Trophoblast cell (in vitro differentiated cells and primary cell): Measurements from ENCODE around the gene ELK3.

ENCODE experiments used
- DNase-seq, 2 donors: peaks; one replicate each; pipeline ENCODE4 v3.0.0-alpha.2; 2016
- H2AFZ ChIP-seq: 2 replicates; pipeline ENCODE4 v1.6.1; 2013; ENCODE audit warnings: low read length, moderate library complexity, mild to moderate bottlenecking; ENCODE audit not compliant: insufficient read depth, poor library complexity
- H2AK5ac ChIP-seq: 2 replicates; pipeline ENCODE4 v1.6.1; 2013; ENCODE audit warnings: mild to moderate bottlenecking, low read length
- H2BK120ac ChIP-seq: 2 replicates; pipeline ENCODE4 v1.6.1; 2013; ENCODE audit warnings: low read length, mild to moderate bottlenecking, moderate library complexity; ENCODE audit not compliant: insufficient read depth, poor library complexity
- H2BK12ac ChIP-seq: 2 replicates; pipeline ENCODE4 v1.6.1; 2013; ENCODE audit warnings: mild to moderate bottlenecking, low read length, moderate library complexity
- H2BK5ac ChIP-seq: 2 replicates; pipeline ENCODE4 v1.6.1; 2013; ENCODE audit warnings: low read length, low read depth, moderate library complexity, mild to moderate bottlenecking; ENCODE audit not compliant: poor library complexity
- H3K14ac ChIP-seq: 2 replicates; pipeline ENCODE4 v1.6.1; 2013; ENCODE audit warnings: mild to moderate bottlenecking, low read length
- H3K18ac ChIP-seq: 2 replicates; pipeline ENCODE4 v1.6.1; 2013; ENCODE audit warnings: mild to moderate bottlenecking, low read length
- H3K23ac ChIP-seq: 2 replicates; pipeline ENCODE4 v1.6.1; 2013; ENCODE audit warnings: low read length
- H3K27ac ChIP-seq: 2 replicates; pipeline ENCODE4 v1.5.1; 2013; ENCODE audit warnings: low read depth, mild to moderate bottlenecking, inconsistent platforms, low read length, moderate library complexity
- H3K27me3 ChIP-seq: 2 replicates; pipeline ENCODE4 v1.6.1; 2013; ENCODE audit warnings: inconsistent platforms, mild to moderate bottlenecking, low read length, moderate library complexity; ENCODE audit not compliant: insufficient read depth
- H3K36me3 ChIP-seq, 2 experiments: 1 replicate in 1 of 2; 2 replicates in 1 of 2; pipeline ENCODE4 v1.6.1; 2013; ENCODE audit warnings: low read length in 2 of 2, mild to moderate bottlenecking in 2 of 2, moderate library complexity in 1 of 2; ENCODE audit not compliant: insufficient read depth in 2 of 2, control insufficient read depth in 1 of 2
- H3K4ac ChIP-seq: 2 replicates; pipeline ENCODE4 v1.6.1; 2013; ENCODE audit warnings: low read depth, mild to moderate bottlenecking, low read length, moderate library complexity
- H3K4me1 ChIP-seq, 2 experiments: 1 replicate in 1 of 2; 2 replicates in 1 of 2; pipeline ENCODE4 v1.6.1; 2013; ENCODE audit warnings: low read length in 2 of 2, mild to moderate bottlenecking in 2 of 2, moderate library complexity in 1 of 2; ENCODE audit not compliant: insufficient read depth in 2 of 2, control insufficient read depth in 1 of 2
- H3K4me2 ChIP-seq: 2 replicates; pipeline ENCODE4 v1.6.1; 2013; ENCODE audit warnings: inconsistent platforms, mild to moderate bottlenecking, low read length, moderate library complexity
- H3K4me3 ChIP-seq: 2 replicates; pipeline ENCODE4 v1.5.1; 2013; ENCODE audit warnings: mild to moderate bottlenecking, low read depth, low read length, inconsistent platforms
- H3K79me1 ChIP-seq: one replicate; pipeline ENCODE4 v1.6.1; 2013; ENCODE audit warnings: low read length
- H3K79me2 ChIP-seq: 2 replicates; pipeline ENCODE4 v1.6.1; 2013; ENCODE audit warnings: low read length, mild to moderate bottlenecking; ENCODE audit not compliant: control insufficient read depth, insufficient read depth, poor library complexity
- H3K9ac ChIP-seq: 2 replicates; pipeline ENCODE4 v1.6.1; 2013; ENCODE audit warnings: mild to moderate bottlenecking, low read length
- H3K9me3 ChIP-seq: 2 replicates; pipeline ENCODE4 v1.6.1; 2013; ENCODE audit warnings: low read depth, mild to moderate bottlenecking, control low read depth, inconsistent platforms, low read length; ENCODE audit not compliant: insufficient read depth
- H4K12ac ChIP-seq: 2 replicates; pipeline ENCODE4 v1.6.1; 2013; ENCODE audit warnings: low read depth, mild to moderate bottlenecking, low read length, moderate library complexity
- H4K8ac ChIP-seq: 2 replicates; pipeline ENCODE4 v1.6.1; 2013; ENCODE audit warnings: low read depth, mild to moderate bottlenecking, low read length, moderate library complexity
- H4K91ac ChIP-seq: one replicate; pipeline ENCODE4 v1.6.1; 2013; ENCODE audit warnings: low read depth, mild to moderate bottlenecking, low read length, moderate library complexity
- WGBS: extraction: QIAGEN DNeasy Blood & Tissue Kit; methylation state at CpG from one replicate; pipeline ENCODE4 v1.1.7; 2013; ENCODE audit warnings: missing lambda C conversion rate; ENCODE audit not compliant: insufficient read length, insufficient coverage; ENCODE audit errors: extremely low coverage; 5-methylcytosine and 5-hydroxymethylcytosine counted together

The ELK3 gene

DNA sequence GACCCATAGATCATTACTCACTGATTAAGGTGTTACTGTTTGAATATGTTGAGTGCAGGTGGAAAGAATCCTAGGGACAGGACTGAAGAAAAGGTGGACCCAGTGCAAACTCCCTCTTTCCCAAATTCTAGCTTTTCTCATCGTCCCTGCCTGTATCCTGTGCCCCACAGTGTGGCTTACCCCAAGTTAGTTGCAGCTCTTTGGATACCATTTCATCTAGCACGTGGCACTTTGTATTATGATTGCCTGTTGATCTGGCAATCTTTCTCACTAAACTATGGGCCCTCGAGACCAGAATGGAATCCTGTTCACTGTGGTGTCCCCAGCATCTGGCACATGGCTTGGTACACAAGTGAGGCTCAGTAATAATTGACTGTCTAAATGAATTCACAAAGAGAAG lies 66.5 kb downstream of the ELK3 start:
- no peak overlapping the region for H4K8ac ChIP-seq
- H2BK120ac ChIP-seq = no peak overlapping the region
- H2BK12ac ChIP-seq = no peak overlapping the region
- no peak overlapping the region for H3K27ac ChIP-seq
- no peak for DNase-seq
- no peak overlapping the region for H3K4me2 ChIP-seq
- no peak overlapping the region for H2AK5ac ChIP-seq
- no peaks in the 10 kb centered on the region for H3K4me1 ChIP-seq
- no peak overlapping the region for H3K9ac ChIP-seq
- no CpG with 5 or more reads among the region's 3 CpGs for WGBS
- no peak overlapping the region for H3K14ac ChIP-seq
- no peaks in the 10 kb centered on the region for H3K9me3 ChIP-seq
- H3K79me2 ChIP-seq = no peaks in the 10 kb centered on the region
- no peak overlapping the region for H3K23ac ChIP-seq
- no peak overlapping the region for H3K4ac ChIP-seq
- H2BK5ac ChIP-seq = no peak overlapping the region
- H3K4me3 ChIP-seq = no peak overlapping the region
- H3K79me1 ChIP-seq = no peaks in the 10 kb centered on the region
- H4K12ac ChIP-seq = no peak overlapping the region
- H4K91ac ChIP-seq = no peak overlapping the region
- peaks cover 13 to 35% of the 10 kb centered on the region in 2 experiments for H3K36me3 ChIP-seq
- no peaks in the 10 kb centered on the region for H3K27me3 ChIP-seq
- no peak overlapping the region for H2AFZ ChIP-seq
- H3K18ac ChIP-seq = no peak overlapping the region

DNA sequence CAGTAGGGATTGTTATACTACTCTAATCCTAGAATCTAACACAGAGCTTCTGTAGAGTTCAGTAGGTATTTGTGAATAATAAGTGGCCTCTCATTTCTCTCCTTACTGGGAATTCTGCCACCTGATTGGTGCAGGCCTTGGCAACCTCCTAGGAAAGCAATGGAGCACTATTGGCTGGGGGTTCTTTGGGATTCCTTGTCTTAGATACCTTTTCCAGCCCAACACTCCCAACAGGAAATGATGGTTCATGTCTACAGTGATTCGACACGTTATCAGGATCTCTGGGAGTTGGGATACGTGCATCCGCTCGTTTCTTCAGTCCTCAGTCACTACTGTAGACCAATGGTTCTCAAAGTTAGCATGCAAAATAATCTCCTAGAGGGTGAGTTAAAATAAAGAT lies 67.4 kb downstream of the ELK3 start:
- Histone ChIP-seq H3K4me2 (no peak overlapping the region), H4K91ac (no peak overlapping the region), H2AFZ (no peak overlapping the region), H2BK5ac (no peak overlapping the region), H3K27me3 (no peaks in the 10 kb centered on the region), H3K4ac (no peak overlapping the region), H3K4me3 (no peak overlapping the region), H2BK12ac (no peak overlapping the region), H2AK5ac (no peak overlapping the region), H3K23ac (no peak overlapping the region), H4K12ac (no peak overlapping the region), H3K79me2 (no peaks in the 10 kb centered on the region), H3K9ac (no peak overlapping the region), H3K9me3 (no peaks in the 10 kb centered on the region), H3K27ac (no peak overlapping the region), H4K8ac (no peak overlapping the region), H3K18ac (no peak overlapping the region), H3K4me1 (no peaks in the 10 kb centered on the region), H3K79me1 (no peaks in the 10 kb centered on the region), H2BK120ac (no peak overlapping the region), H3K36me3 (peaks cover 13 to 32% of the 10 kb centered on the region in 2 experiments), H3K14ac (no peak overlapping the region)
- WGBS = no CpG with 5 or more reads among the region's 5 CpGs
- no peak for DNase-seq

DNA sequence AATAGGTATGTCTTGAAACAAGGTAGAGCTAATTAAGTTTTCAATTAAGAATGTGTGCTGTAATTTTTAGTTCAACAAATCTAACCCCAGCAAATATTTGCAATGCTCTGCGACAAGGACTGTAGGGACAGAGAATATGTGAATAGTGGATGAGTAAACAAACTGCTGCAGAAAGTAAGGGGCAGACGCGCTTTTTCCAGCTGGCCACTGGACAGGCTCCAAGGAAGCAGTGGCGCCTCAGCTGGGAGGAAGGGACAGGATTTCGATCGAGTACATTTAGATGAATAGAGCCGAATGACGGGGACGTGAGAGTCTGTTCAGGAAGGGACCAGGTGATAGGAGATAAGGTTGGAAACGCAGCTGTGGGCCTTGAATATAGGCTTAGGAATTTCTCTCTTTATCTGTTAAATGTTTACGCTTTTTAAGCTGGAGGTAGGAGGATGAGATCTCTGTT lies 69.3 kb downstream of the ELK3 start:
- Histone ChIP-seq H4K8ac (no peak overlapping the region), H3K9ac (no peak overlapping the region), H2AK5ac (no peak overlapping the region)

DNA sequence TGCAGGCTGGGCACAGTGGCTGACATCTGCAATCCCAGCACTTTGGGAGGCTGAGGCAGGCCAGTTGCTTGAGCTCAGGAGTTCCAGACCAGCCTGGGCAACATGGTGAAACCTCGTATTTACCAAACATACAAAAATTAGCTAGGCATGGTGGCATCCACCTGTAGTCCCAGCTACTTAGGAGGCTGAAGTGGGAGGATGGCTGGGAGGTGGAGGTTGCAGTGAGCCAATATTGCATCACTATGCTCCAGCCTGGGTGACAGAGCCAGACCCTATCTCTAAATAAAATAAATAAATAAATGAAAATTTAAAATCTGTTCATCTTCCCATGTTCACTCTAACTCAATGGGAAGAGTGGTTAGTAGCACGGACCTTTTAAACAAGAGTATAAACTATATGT lies 71.2 kb downstream of the ELK3 start:
- H3K27me3 ChIP-seq = no peaks in the 10 kb centered on the region
- WGBS = no CpG with 5 or more reads among the region's 2 CpGs
- no peak overlapping the region for H3K9ac ChIP-seq
- H3K9me3 ChIP-seq = no peaks in the 10 kb centered on the region
- no peak for DNase-seq
- no peak overlapping the region for H4K91ac ChIP-seq
- no peak overlapping the region for H2AK5ac ChIP-seq
- no peak overlapping the region for H4K12ac ChIP-seq
- H3K18ac ChIP-seq = no peak overlapping the region
- H3K79me1 ChIP-seq = no peaks in the 10 kb centered on the region
- no peak overlapping the region for H3K4me2 ChIP-seq
- no peak overlapping the region for H3K14ac ChIP-seq
- no peak overlapping the region for H2BK12ac ChIP-seq
- peaks cover 12 to 28% of the 10 kb centered on the region in 2 experiments for H3K36me3 ChIP-seq
- no peak overlapping the region for H2BK5ac ChIP-seq
- H3K4me1 ChIP-seq = no peaks in the 10 kb centered on the region
- no peak overlapping the region for H3K4ac ChIP-seq
- no peak overlapping the region for H2BK120ac ChIP-seq
- H4K8ac ChIP-seq = no peak overlapping the region
- no peak overlapping the region for H3K23ac ChIP-seq
- H3K4me3 ChIP-seq = no peak overlapping the region
- no peak overlapping the region for H2AFZ ChIP-seq
- H3K79me2 ChIP-seq = no peaks in the 10 kb centered on the region
- H3K27ac ChIP-seq = no peak overlapping the region

More for the DNA sequence above, 69.3 kb downstream of the ELK3 start:
- no peak overlapping the region for H3K4ac ChIP-seq
- H4K91ac ChIP-seq = no peak overlapping the region
- no peaks in the 10 kb centered on the region for H3K4me1 ChIP-seq
- no peak overlapping the region for H3K4me3 ChIP-seq
- H3K36me3 ChIP-seq = peaks cover 13 to 30% of the 10 kb centered on the region in 2 experiments
- H3K27me3 ChIP-seq = no peaks in the 10 kb centered on the region
- no peak overlapping the region for H2BK5ac ChIP-seq
- H3K27ac ChIP-seq = no peak overlapping the region
- WGBS = no CpG with 5 or more reads among the region's 11 CpGs
- H2BK120ac ChIP-seq = no peak overlapping the region
- no peak overlapping the region for H2BK12ac ChIP-seq
- DNase-seq = peak in 1 of 2 donors; percentile 48
- no peak overlapping the region for H3K14ac ChIP-seq
- H3K18ac ChIP-seq = no peak overlapping the region
- H4K12ac ChIP-seq = no peak overlapping the region
- H3K23ac ChIP-seq = no peak overlapping the region
- no peak overlapping the region for H2AFZ ChIP-seq
- H3K4me2 ChIP-seq = no peak overlapping the region
- H3K79me1 ChIP-seq = no peaks in the 10 kb centered on the region
- H3K79me2 ChIP-seq = no peaks in the 10 kb centered on the region
- no peaks in the 10 kb centered on the region for H3K9me3 ChIP-seq
